HG02870 (cell line): ENCODE measurements around the gene ZC3H18.
"Not testable (repeated sequence)": the region's sequence is repeated elsewhere in the genome, so short reads cannot be mapped to it uniquely, and the experiment has no call there.

Experiments used
- ATAC-seq: cut with Tn5 transposase; IDR thresholded peaks from one replicate; pipeline ENCODE4 v1.9.1; 2021; ENCODE audit warnings: mild to moderate bottlenecking, moderate library complexity; ENCODE audit not compliant: unreplicated experiment

The ZC3H18 gene

GRCh38 chr16:88651989-88652761, 82.0 kb downstream of the ZC3H18 start:
- no peak for ATAC-seq

- ATAC-seq: no peak
Observed at GRCh38 chr16:88652762-88653063, 82.5 kb downstream of the ZC3H18 start.

DNA sequence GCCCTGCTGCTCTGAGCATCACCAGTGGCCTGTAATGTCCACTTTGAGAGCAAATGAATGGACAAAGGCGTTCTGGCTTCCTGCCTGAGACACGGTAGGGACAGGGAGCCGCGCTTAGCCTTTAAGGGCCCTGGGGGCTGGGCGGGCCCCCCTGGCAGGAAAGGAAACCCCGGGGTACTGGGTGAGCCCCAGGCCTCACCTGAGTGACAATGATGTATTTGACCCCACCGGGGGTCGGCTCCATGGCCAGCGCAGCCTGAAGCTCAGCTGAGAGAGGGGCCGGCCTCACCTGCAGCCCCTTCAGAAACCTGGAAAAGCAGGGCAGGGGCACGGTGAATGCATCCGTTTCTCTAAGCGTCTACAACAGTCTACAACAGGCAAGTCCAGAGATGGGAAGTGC, 82.9 kb downstream of the ZC3H18 start:
- ATAC-seq: no peak

- no peak for ATAC-seq
Observed at GRCh38 chr16:88653596-88654362, 83.6 kb downstream of the ZC3H18 start.

GRCh38 chr16:88654363-88655052, 84.3 kb downstream of the ZC3H18 start:
- no peak for ATAC-seq

GRCh38 chr16:88655053-88655732, 85.0 kb downstream of the ZC3H18 start:
- ATAC-seq: no peak

DNA sequence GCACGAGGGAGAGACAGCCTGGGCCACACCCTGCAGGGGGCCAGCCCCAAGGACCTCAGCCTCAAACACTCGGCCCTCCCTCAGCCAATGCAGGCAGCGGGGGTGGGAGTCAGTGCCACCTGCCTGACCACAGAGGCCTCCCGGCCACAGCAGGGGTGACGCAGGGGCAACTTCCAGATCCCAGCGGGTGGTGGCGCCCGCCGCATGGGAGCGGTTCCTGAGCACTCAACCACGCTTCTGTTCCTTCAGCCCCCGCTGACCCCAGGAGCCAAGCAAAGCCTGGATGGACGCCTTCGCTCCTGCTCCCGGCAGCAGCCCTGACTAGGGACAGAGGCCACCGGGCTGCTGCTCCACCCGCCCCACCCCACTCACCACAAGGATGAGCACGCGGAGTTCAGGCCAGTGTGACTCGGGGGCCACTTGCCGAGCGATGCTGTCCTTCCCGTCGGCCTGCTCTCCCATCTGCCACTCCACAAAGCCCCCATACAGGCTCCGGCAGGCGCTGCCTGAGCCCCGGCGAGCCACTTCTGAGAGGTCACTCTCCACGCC, 85.6 kb downstream of the ZC3H18 start:
- ATAC-seq: no peak

DNA sequence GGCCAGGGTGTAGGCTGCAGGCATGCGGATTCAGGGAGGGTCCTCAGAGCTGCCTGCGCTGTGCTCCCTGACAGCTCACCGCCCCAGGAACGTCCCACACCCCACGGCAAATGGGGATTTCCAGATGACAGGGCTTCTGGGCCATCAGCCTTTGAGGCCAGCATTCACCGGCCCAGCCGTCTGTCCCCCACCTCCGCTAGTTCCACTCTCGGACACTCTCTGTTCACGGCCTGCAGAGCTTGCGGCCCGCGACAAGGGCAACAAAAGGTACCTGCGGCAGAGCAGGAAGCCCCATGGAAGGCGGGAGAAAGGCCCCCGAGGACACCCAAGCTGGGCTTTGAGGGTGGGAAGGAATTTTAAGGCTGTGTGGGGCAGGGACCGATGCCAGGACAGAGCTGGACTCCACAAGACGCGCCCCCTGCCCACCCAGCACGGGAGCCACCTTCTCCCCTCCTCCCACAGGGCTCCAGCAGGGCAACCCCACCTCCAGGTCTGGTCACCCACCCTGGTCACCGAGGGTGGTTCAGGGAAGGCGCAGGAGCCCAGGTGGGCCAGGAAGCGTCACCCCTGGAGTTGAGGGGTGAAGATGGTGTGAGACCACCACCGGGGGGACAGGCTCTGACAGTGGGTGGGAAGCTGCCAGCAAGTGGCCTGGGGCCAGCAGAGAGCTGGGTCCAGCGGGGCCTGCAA, 86.2 kb downstream of the ZC3H18 start:
- no peak for ATAC-seq

- ATAC-seq: no peak
Observed at GRCh38 chr16:88657371-88657770, 87.2 kb downstream of the ZC3H18 start.

- ATAC-seq: no peak
Observed at GRCh38 chr16:88658714-88659113, 88.5 kb downstream of the ZC3H18 start.

DNA sequence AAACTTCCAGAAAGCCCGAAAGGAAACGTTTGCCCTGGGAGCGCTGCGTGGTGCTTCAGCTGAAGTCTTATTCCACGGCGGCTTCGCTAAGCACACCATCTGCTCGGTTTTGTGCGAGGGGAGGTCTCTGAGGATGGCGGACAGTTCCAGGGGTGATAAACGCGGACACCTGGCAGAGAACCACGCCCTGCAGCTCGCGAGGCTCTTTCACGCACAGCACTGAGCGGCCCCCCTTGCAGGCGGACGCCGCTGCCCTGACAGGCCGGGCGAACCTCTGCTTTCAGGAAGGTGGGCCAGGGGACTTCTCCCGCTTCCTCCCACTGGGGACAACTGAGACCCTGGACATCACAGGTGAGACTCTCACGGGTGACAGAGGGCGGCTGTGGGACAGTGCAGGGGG, 89.0 kb downstream of the ZC3H18 start:
- no peak for ATAC-seq

DNA sequence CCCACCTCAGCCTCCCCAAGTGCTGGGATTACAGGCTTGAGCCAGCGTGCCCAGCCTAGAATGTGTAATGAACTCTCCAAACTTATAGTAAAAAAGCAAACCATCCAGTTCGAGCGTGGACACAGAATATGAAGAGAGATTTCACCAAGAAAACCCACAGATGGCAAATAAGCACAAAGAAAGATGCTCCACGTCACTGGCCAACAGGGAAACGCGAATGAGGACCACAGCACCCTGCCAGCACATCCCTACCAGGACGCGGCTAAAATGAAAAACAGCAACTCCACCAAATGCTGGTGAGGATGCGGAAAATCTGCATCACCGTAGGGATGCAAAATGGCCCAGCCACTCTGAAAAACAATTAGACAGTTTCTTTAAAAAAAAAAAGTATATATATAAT, 91.3 kb downstream of the ZC3H18 start:
- ATAC-seq: no peak

DNA sequence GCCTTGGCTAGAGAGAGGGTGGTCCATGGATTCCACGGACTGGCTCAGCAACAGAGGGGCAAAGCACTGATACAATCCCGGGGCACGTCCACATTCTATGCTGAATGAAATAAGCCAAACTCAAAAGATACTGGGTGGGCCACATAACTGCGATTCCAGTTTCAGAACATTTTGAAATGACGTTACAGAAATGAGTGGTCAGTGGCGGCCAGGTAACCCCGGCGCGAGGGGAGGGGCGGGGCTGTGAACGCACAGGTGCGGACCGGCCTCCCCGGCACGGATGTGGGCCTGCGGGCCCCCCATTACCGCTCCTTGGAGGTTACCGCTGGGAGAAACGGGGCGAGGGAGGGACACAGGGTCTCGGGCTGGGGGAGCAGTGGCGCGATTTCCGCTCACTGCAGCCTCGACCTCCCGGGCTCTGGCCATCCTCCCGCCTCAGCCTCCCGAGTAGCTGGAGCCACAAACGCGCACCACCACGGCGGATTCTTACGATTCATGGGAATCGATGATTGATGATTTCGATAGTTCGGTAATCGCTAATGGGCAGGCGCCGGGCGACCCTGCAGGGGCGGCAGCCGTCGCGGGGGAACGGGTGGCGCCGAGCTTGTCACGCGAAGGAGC, 92.1 kb downstream of the ZC3H18 start:
- no peak for ATAC-seq

DNA sequence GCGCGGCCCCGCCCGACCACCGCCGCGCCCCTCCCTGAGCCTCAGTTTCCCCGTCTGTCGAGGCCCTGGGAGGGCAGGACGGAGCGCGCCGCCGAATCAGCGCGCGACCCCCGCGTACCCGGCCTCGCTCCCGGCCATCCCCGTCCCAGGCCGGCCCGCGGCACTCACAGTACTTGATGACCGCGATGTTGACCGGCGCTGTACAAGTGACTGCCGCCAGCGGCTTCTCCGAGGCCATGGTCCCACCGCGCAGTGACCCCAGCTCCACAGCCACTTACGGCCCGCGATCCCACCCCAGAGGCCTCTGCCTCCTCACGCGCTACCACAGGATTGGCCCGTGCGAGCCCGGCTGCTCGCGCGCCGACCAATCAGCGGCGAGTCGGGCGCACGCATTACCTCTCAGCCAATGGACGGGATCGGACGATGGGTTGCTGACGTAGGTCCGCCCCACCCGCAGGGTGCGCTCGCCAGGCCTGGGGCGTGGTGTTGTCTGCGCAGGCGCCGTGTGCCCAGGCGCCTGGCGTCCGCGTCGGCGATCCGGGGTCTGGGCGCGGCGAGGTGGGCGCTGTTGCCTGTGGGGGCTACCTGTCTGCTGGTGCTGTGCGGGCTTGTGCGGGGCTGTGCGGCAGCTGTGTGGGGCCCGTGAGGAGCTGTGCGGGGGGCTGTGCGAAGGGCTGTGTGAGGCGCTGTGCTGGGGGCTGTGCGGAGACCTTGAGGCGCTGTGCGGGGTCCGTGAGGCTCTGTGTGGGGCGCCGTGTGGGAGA, 92.8 kb downstream of the ZC3H18 start, which contains the start of gene MVD:
TSS of gene MVD (minus strand) at position 249 of the 764 bp plus-strand sequence. CDS start at position 238, 11 bp downstream.
- ATAC-seq: peak; percentile 91

DNA sequence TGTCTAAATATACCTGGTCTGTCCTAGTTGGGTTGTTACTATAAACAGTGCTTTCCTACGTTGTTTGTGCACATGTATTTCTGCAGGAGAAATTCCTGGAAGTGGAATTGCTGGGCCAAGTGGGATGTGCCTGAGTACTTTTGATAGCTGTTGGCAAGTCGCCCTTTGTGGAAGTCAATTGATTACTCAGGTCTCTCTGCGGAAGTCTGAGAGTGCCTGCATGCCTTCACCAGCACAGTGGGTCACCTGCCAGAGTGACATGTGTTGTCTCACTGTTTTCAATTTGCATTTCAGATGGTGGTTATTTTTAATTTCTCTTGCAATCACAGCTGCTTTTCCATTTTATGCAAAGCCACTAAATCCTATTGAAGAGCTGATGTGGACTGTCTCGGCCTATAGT, 94.9 kb downstream of the ZC3H18 start:
- no peak for ATAC-seq

GRCh38 chr16:88665570-88665969, 95.4 kb downstream of the ZC3H18 start:
- no peak for ATAC-seq

DNA sequence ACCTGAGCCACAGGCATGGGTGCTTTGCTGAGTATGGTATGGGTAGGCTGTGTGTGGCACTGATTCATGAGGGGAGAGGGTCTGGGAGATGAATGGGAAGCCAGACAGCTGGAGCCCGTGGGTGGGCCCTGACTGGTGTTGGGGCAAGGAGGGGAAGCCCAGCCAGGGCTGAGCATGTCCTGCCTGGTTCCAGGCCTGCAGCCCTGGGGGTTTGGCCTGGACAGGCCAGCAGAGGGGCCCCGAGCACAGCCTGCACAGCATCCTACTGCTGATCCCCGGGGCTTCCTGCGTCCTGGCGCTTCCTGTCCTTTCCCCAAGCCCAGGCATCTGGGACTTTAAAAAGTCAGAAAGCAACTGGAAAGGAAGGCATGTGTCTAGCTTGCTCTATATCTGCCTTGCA, 97.3 kb downstream of the ZC3H18 start:
- ATAC-seq: no peak

- not testable (repeated sequence) for ATAC-seq
Observed at GRCh38 chr16:88669493-88669892, 99.3 kb downstream of the ZC3H18 start.

DNA sequence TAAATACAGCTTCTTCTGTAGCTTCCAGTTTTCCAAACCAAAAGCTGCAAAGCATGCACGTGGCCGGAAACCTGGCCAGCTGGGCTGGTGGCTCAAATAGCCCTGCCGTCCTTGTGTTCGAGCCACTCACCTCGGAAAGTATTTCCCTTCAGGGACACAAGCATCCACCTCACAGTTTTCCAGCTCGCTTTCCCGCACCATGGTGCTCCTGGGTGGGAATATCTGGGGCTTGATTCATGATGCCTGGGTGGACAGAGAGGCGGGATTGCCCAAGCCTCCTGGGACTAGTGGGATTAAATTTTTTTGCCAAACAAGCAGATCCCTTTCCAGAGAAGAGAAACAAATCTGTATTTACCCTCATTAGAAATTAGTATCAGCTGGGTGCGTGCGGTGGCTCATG, 99.8 kb downstream of the ZC3H18 start:
- no peak for ATAC-seq
